K562 (cell line): ENCODE measurements around the gene RNF112. TPM values are rescaled to one million over a fixed set of nuclear protein-coding genes. Genes with fewer than 3 reads are reported as not detected.

ENCODE experiments used
- ATAC-seq: fragments of 200-7000 bp; cut with Tn5 transposase; 3 replicates; pipeline ENCODE4 v1.9.1; 2020; ENCODE audit warnings: moderate library complexity
- BruUV-seq: library from RNA; stranded (reverse); fragments of 400-500 nt; replicated peaks from 2 replicates; lab custom pipeline; 2021; lab: Mats Ljungman, UMichigan
- CTCF ChIA-PET: fragments of 300-600 bp; formaldehyde crosslinking; extraction: SDS; loops from one replicate; lab custom pipeline; 2021; ENCODE audit warnings: low intra/inter-chr PET ratio; lab: Yijun Ruan, JAX
- POLR2A ChIA-PET: fragments of 300-600, 350-650 bp; sonication (Branson Sonifier 250); formaldehyde crosslinking; extraction: SDS; loops from one replicate; lab custom pipeline; 2021; ENCODE audit warnings: antibody characterized with exemption, inconsistent platforms; lab: Yijun Ruan, JAX
- DNase-seq, 4 experiments: peaks; one replicate each; pipeline versions ENCODE4 v3.0.0 to v3.0.0-alpha.2; 2011 to 2018; ENCODE audit warnings: low spot score in 3 of 4, mixed read lengths in 3 of 4; ENCODE audit errors: extremely low read depth in 1 of 4
- FAIRE-seq: peaks from 2 replicates; lab custom pipeline; 2011; peaks lifted over from hg19 to GRCh38; lab: Jason Lieb, UNC
- H2AFZ ChIP-seq: 2 replicates; pipeline ENCODE4 v1.6.0; 2011; ENCODE audit warnings: low read depth, low read length, control low read depth, inconsistent platforms
- H3K27ac ChIP-seq: fragments of 200-600 bp; 3 replicates; pipeline ENCODE4 v1.8.0; 2011; ENCODE audit warnings: low read depth, mild to moderate bottlenecking, control low read depth, inconsistent platforms, low read length, moderate library complexity, mixed read lengths; ENCODE audit errors: extremely low read depth
- H3K27me3 ChIP-seq, 2 experiments: fragments of 300-600 bp in 1 of 2; 2 replicates in 1 of 2; 3 replicates in 1 of 2; pipeline versions ENCODE4 v1.6.0 to v1.8.0; 2011; ENCODE audit warnings: inconsistent platforms in 2 of 2, low read length in 2 of 2, mild to moderate bottlenecking in 1 of 2, mixed read lengths in 1 of 2, moderate library complexity in 1 of 2; ENCODE audit not compliant: control insufficient read depth in 2 of 2, insufficient read depth in 2 of 2
- H3K36me3 ChIP-seq: fragments of 300-600 bp; 3 replicates; pipeline ENCODE4 v1.8.0; 2011; ENCODE audit warnings: mild to moderate bottlenecking, low read length, inconsistent platforms; ENCODE audit not compliant: control insufficient read depth, insufficient read depth
- H3K4me1 ChIP-seq, 2 experiments: fragments of 200-600 bp in 1 of 2; replicated peaks in 1 of 2; 2 replicates in 1 of 2; 3 replicates in 1 of 2; pipeline versions ENCODE4 v1.5.1 to v1.8.0; 2011; ENCODE audit warnings: inconsistent platforms in 2 of 2, low read length in 2 of 2, mild to moderate bottlenecking in 1 of 2, mixed read lengths in 1 of 2, moderate library complexity in 1 of 2; ENCODE audit not compliant: control insufficient read depth in 2 of 2, insufficient read depth in 2 of 2
- H3K4me2 ChIP-seq: 2 replicates; pipeline ENCODE4 v1.6.1; 2011; ENCODE audit warnings: low read length, control low read depth, inconsistent platforms, mixed read lengths; ENCODE audit not compliant: insufficient read depth
- H3K4me3 ChIP-seq: fragments of 200-600 bp; sonication (generic), shearing (Covaris generic); 2 replicates; pipeline ENCODE4 v1.5.1; 2016; ENCODE audit warnings: control low read depth, inconsistent platforms
- H3K79me2 ChIP-seq: fragments of 200-600 bp; 3 replicates; pipeline ENCODE4 v1.8.0; 2011; ENCODE audit warnings: low read length, inconsistent platforms; ENCODE audit not compliant: control insufficient read depth, insufficient read depth
- H3K9ac ChIP-seq, 2 experiments: 2 replicates each; pipeline versions ENCODE4 v1.6.0 to v1.6.1; 2011; ENCODE audit warnings: low read depth in 2 of 2, low read length in 2 of 2, control low read depth in 1 of 2, inconsistent platforms in 1 of 2, mild to moderate bottlenecking in 1 of 2, mixed read lengths in 1 of 2; ENCODE audit not compliant: insufficient read depth in 1 of 2
- H3K9me1 ChIP-seq: one replicate; pipeline ENCODE4 v1.6.0; 2011; ENCODE audit warnings: inconsistent platforms, mild to moderate bottlenecking, low read length, moderate library complexity; ENCODE audit not compliant: control insufficient read depth, insufficient read depth
- H3K9me3 ChIP-seq: replicated peaks from 2 replicates; pipeline ENCODE4 v1.5.1; 2011; ENCODE audit warnings: low read depth, low read length, inconsistent platforms; ENCODE audit not compliant: control insufficient read depth, insufficient read depth
- H4K20me1 ChIP-seq: replicated peaks from 2 replicates; pipeline ENCODE4 v1.6.1; 2011; ENCODE audit warnings: low read length, inconsistent platforms, mixed read lengths; ENCODE audit not compliant: control insufficient read depth, insufficient read depth
- BRF1 ChIP-seq: IDR thresholded peaks from 3 replicates; pipeline ENCODE4 v1.6.1; 2011; ENCODE audit warnings: borderline replicate concordance, mild to moderate bottlenecking; ENCODE audit not compliant: insufficient read length; ENCODE audit errors: extremely low read depth
- CBFA2T3 ChIP-seq: fragments of 450-650 bp; IDR thresholded peaks from 2 replicates; pipeline ENCODE4 v1.6.1; 2017
- CBX2 ChIP-seq: fragments of 200-600 bp; sonication (generic); IDR thresholded peaks from one replicate; pipeline ENCODE4 v1.6.1; 2012; ENCODE audit warnings: mild to moderate bottlenecking, low read length, inconsistent platforms; ENCODE audit not compliant: insufficient read depth, poor library complexity, severe bottlenecking
- MTA3 ChIP-seq: fragments of 450-650 bp; formaldehyde crosslinking; IDR thresholded peaks from 2 replicates; pipeline ENCODE4 v1.6.1; 2017; ENCODE audit warnings: mild to moderate bottlenecking, borderline replicate concordance
- SMAD2 ChIP-seq: fragments of 150-350 bp; IDR thresholded peaks from 2 replicates; pipeline ENCODE4 v1.6.1; 2014; ENCODE audit warnings: low read depth, mild to moderate bottlenecking, low read length
- SNIP1 ChIP-seq: fragments of 450-650 bp; IDR thresholded peaks from 2 replicates; pipeline ENCODE4 v1.7.1; 2017; ENCODE audit warnings: low read depth, mild to moderate bottlenecking
- YBX1 ChIP-seq: fragments of 450-650 bp; IDR thresholded peaks from 2 replicates; pipeline ENCODE4 v1.7.1; 2016; ENCODE audit warnings: mild to moderate bottlenecking
- ZFP36 ChIP-seq: fragments of 150-350 bp; IDR thresholded peaks from 2 replicates; pipeline ENCODE4 v1.6.1; 2018; ENCODE audit warnings: low read length, low read depth; ENCODE audit not compliant: partially characterized antibody
- ZNF644 ChIP-seq: fragments of 200-800 bp; sonication (Bioruptor generic); IDR thresholded peaks from 2 replicates; pipeline ENCODE4 v1.6.1; 2016; ENCODE audit warnings: low read depth, missing genetic modification characterization, missing compliant biosample characterization
- WGBS: fragments of 100-300 bp; shearing (Covaris generic); methylation state at CpG from one replicate; pipeline ENCODE4 v1.1.6; 2016; ENCODE audit warnings: low coverage, mixed read lengths; ENCODE audit not compliant: insufficient coverage; ENCODE audit errors: missing lambda C conversion rate; 5-methylcytosine and 5-hydroxymethylcytosine counted together
- in situ Hi-C: fragments of 300-500 bp; cut with MboI; formaldehyde crosslinking; loops from 4 replicates; pipeline ENCODE4 v1.15.0; 2018; ENCODE audit warnings: inconsistent platforms, mixed read lengths
- intact Hi-C: fragments of 100-400 bp; cut with micrococcal nuclease; formaldehyde crosslinking; loops from 2 replicates; pipeline ENCODE4 v1.14.2; 2022
- polyA plus RNA-seq, 8 experiments: library from polyadenylated mRNA; depleted of rRNA in 4 of 8; stranded (reverse) in 5 of 8; unstranded in 3 of 8; fragments of >200 nt; fragmentation: Nextera tagmentation in 2 of 8; fragmentation: Illumina TruSeq in 1 of 8; extraction: Ambion mirVana in 2 of 8; extraction: Trizol in 1 of 8; gene quantifications; 2 replicates each; pipeline versions ENCODE4 v1.2.1 to v1.2.3, GENCODE V29; 2011 to 2014; ENCODE audit warnings: inconsistent platforms in 1 of 8, missing spikeins in 1 of 8
- total RNA-seq, 7 experiments: library from RNA; depleted of rRNA in 6 of 7; stranded (reverse); fragments of >200 nt in 6 of 7; fragmentation: Illumina TruSeq in 2 of 7; extraction: Trizol in 2 of 7; gene quantifications; 2 replicates each; pipeline versions ENCODE4 v1.2.1 to v1.2.3, GENCODE V29; 2011 to 2021; ENCODE audit warnings: low replicate concordance in 1 of 7
- TF ChIP-seq, protein P1 (sequence below): fragments of 450-650 bp; IDR thresholded peaks from 2 replicates; pipeline ENCODE4 v1.6.1; 2016; ENCODE audit warnings: low read depth
- TF ChIP-seq, protein P2 (sequence below): fragments of 250-450 bp; sonication (Bioruptor Pico); IDR thresholded peaks from 2 replicates; pipeline ENCODE4 v1.5.1; 2021; ENCODE audit warnings: mild to moderate bottlenecking

RNF112 gene
- total and polyA plus RNA-seq, 9 of the 15 experiments (the other 6 are each of a cell fraction or from before 2014, with no cell fraction given) = 0.05 TPM; not detected in 8

DNA sequence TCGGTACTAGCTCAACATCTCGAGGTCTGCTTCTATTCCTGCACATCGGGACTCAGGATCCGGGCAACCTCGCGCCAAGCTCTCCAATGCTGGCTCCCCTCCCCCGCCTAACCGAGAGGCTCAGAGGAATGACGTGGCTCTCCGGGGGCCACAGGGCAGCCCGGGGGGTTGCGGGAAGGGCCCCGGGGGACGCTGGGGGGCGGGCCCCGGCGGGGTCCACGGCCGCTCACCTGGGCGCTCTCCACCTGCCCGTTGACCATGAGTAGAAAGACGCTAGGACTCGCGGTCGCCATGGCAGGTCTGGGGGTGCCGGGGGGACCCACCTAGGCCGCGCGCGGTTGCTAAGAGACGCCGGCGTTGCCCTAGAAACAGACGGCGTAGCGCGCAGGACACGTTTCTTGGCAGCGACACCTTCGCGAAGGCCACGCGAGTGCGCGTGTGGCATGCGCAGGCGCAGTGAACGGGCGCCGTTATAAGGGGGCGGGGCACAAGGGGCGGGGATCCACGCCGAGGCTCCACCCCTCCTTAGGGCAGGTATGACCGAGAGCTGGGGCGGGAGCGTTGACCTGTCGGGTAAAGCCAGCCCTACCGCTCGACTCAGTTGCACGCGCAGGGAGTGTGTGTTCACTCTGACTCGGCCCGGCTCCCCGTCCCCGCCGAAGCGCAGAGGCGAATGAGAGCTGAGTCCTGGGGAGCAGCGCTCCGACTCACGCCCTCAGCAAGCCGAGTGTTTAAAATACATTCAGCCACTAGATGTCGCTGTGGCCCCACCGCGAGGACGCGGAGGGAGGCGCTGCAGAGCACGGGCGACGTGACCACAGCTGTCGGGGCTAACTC, 48.5 kb upstream of the RNF112 start, which contains the start of gene B9D1:
Gene B9D1 (minus strand): TSS at position 447 of the 837 bp plus-strand sequence. CDS start 154 bp downstream, at position 293.
- H2AFZ ChIP-seq = peak within 1 kb of the TSS; percentile 98
- FAIRE-seq (peak; percentile 90), DNase-seq (peak; percentile 91 to 94 (median 94)), ATAC-seq (peak; percentile 94)
- peak within 1 kb of the TSS; percentile 75 for H3K27ac ChIP-seq
- 0% methylated on average over 28 of the region's 83 CpGs for WGBS
- H3K4me1 ChIP-seq = peaks cover 6 to 24% of the 10 kb centered on the region in 2 experiments; a peak in 4 of 5 replicates
- no peaks in the 10 kb centered on the region for H3K27me3 ChIP-seq
- ChIA-PET CTCF (interaction anchor here (2.5 kb wide), 1 partner anchor 85 kb away, joined by 14 read pairs; no protein-coding TSS in a partner anchor), POLR2A (interaction anchor here (1.1 to 2.1 kb wide), 2 partner anchors 15 to 114 kb away, joined by 6 to 11 read pairs; partner anchors contain the start of gene MAPK7)
- H4K20me1 ChIP-seq = no peaks in the 10 kb centered on the region
- peak within 1 kb of the TSS; percentile 91 for H3K4me2 ChIP-seq
- H3K9ac ChIP-seq = peak within 1 kb of the TSS; percentile 80 to 91
- H3K79me2 ChIP-seq = peaks cover 9% of the 10 kb centered on the region; the same call in 2 of the 3 replicates
- no peaks in the 10 kb centered on the region for H3K36me3 ChIP-seq
- BruUV-seq = no TSS peak
- in situ Hi-C loops (loop anchor here (5.0 to 10.0 kb wide), 2 partner anchors 85 to 402 kb away; no protein-coding TSS in a partner anchor), intact Hi-C loops (loop anchor here (1.0 kb wide), 1 partner anchor 85 kb away; no protein-coding TSS in a partner anchor)
- peak within 1 kb of the TSS; percentile 76 for H3K4me3 ChIP-seq
- no peaks in the 10 kb centered on the region for H3K9me3 ChIP-seq
- H3K9me1 ChIP-seq = no peaks in the 10 kb centered on the region
- TF ChIP-seq SMAD2 (no peak), SNIP1 (no peak), MTA3 (peak; percentile 93; the same call in 1 of the 2 replicates), BRF1 (no peak), CBFA2T3 (no peak), CBX2 (no peak), YBX1 (no peak), ZFP36 (peak; percentile 23), ZNF644 (tag) (no peak)
- TF ChIP-seq, protein P1, sequence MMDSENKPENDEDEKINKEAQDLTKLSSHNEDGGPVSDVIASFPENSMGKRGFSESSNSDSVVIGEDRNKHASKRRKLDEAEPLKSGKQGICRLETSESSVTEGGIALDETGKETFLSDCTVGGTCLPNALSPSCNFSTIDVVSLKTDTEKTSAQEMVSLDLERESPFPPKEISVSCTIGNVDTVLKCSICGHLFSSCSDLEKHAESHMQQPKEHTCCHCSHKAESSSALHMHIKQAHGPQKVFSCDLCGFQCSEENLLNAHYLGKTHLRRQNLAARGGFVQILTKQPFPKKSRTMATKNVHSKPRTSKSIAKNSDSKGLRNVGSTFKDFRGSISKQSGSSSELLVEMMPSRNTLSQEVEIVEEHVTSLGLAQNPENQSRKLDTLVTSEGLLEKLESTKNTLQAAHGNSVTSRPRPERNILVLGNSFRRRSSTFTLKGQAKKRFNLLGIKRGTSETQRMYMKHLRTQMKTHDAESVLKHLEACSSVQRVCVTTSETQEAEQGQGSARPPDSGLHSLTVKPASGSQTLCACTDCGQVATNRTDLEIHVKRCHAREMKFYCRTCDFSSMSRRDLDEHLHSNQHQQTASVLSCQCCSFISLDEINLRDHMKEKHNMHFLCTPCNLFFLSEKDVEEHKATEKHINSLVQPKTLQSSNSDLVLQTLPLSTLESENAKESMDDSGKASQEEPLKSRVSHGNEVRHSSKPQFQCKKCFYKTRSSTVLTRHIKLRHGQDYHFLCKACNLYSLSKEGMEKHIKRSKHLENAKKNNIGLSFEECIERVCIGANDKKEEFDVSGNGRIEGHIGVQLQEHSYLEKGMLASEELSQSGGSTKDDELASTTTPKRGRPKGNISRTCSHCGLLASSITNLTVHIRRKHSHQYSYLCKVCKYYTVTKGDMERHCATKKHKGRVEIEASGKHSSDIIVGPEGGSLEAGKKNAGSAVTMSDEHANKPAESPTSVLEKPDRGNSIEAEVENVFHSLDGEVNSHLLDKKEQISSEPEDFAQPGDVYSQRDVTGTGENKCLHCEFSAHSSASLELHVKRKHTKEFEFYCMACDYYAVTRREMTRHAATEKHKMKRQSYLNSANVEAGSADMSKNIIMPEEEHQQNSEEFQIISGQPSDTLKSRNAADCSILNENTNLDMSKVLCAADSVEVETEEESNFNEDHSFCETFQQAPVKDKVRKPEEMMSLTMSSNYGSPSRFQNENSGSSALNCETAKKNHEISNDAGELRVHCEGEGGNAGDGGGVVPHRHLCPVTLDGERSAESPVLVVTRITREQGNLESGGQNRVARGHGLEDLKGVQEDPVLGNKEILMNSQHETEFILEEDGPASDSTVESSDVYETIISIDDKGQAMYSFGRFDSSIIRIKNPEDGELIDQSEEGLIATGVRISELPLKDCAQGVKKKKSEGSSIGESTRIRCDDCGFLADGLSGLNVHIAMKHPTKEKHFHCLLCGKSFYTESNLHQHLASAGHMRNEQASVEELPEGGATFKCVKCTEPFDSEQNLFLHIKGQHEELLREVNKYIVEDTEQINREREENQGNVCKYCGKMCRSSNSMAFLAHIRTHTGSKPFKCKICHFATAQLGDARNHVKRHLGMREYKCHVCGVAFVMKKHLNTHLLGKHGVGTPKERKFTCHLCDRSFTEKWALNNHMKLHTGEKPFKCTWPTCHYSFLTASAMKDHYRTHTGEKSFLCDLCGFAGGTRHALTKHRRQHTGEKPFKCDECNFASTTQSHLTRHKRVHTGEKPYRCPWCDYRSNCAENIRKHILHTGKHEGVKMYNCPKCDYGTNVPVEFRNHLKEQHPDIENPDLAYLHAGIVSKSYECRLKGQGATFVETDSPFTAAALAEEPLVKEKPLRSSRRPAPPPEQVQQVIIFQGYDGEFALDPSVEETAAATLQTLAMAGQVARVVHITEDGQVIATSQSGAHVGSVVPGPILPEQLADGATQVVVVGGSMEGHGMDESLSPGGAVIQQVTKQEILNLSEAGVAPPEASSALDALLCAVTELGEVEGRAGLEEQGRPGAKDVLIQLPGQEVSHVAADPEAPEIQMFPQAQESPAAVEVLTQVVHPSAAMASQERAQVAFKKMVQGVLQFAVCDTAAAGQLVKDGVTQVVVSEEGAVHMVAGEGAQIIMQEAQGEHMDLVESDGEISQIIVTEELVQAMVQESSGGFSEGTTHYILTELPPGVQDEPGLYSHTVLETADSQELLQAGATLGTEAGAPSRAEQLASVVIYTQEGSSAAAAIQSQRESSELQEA = peak; percentile 92
- TF ChIP-seq, protein P2, sequence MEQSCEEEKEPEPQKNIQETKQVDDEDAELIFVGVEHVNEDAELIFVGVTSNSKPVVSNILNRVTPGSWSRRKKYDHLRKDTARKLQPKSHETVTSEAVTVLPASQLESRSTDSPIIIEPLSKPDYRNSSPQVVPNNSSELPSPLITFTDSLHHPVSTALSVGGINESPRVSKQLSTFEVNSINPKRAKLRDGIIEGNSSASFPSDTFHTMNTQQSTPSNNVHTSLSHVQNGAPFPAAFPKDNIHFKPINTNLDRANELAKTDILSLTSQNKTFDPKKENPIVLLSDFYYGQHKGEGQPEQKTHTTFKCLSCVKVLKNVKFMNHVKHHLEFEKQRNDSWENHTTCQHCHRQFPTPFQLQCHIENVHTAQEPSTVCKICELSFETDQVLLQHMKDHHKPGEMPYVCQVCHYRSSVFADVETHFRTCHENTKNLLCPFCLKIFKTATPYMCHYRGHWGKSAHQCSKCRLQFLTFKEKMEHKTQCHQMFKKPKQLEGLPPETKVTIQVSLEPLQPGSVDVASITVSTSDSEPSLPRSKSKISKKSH (CRISPR knock-in tag) = no peak
